Fibroblast of skin of scalp (primary cell): ENCODE data around the gene CCDC117.
"Not testable (repeated sequence)": the region's sequence is repeated elsewhere in the genome, so short reads cannot be mapped to it uniquely, and the experiment has no call there.

Source experiments
- DNase-seq: peaks from one replicate; pipeline ENCODE4 v3.0.0-alpha.2; 2013

Gene CCDC117

GRCh38 chr22:28801845-28802594, 29.5 kb downstream of the CCDC117 start:
- no peak for DNase-seq

GRCh38 chr22:28802595-28803123, 30.2 kb downstream of the CCDC117 start:
- no peak for DNase-seq

- not testable (repeated sequence) for DNase-seq
Measured at GRCh38 chr22:28805426-28805825, 32.9 kb downstream of the CCDC117 start.

- no peak for DNase-seq
Measured at GRCh38 chr22:28808716-28809355, 36.3 kb downstream of the CCDC117 start.

GRCh38 chr22:28810821-28811491, 38.5 kb downstream of the CCDC117 start:
- no peak for DNase-seq

- no peak for DNase-seq
Measured at GRCh38 chr22:28812516-28812915, 40.0 kb downstream of the CCDC117 start.

GRCh38 chr22:28813772-28814518, 41.5 kb downstream of the CCDC117 start:
- DNase-seq, result no peak

- no peak for DNase-seq
Measured at GRCh38 chr22:28815111-28815510, 42.6 kb downstream of the CCDC117 start.

GRCh38 chr22:28815729-28816128, 43.2 kb downstream of the CCDC117 start:
- DNase-seq, result no peak

GRCh38 chr22:28817064-28817463, 44.6 kb downstream of the CCDC117 start:
- no peak for DNase-seq

- DNase-seq, result no peak
Measured at GRCh38 chr22:28817919-28818859, 45.7 kb downstream of the CCDC117 start.

- no peak for DNase-seq
Measured at GRCh38 chr22:28819253-28820096, 47.0 kb downstream of the CCDC117 start.

GRCh38 chr22:28820885-28821284, 48.4 kb downstream of the CCDC117 start:
- DNase-seq, result no peak

- DNase-seq, result no peak
Measured at GRCh38 chr22:28821452-28821851, 49.0 kb downstream of the CCDC117 start.

- no peak for DNase-seq
Measured at GRCh38 chr22:28822930-28823551, 50.5 kb downstream of the CCDC117 start.

GRCh38 chr22:28824455-28824854, 52.0 kb downstream of the CCDC117 start:
- DNase-seq, result not testable (repeated sequence)

GRCh38 chr22:28826430-28826829, 53.9 kb downstream of the CCDC117 start:
- not testable (repeated sequence) for DNase-seq

GRCh38 chr22:28826921-28827320, 54.4 kb downstream of the CCDC117 start:
- no peak for DNase-seq

GRCh38 chr22:28829358-28830181, 57.1 kb downstream of the CCDC117 start:
- peak; percentile 73 for DNase-seq
